ENCODE measurements around the gene RAX.

- no peak for TF ChIP-seq CTCF (IDR thresholded peaks at IDR 0.05; ENCODE audit: low read depth, low read length)
- no peak for TF ChIP-seq EZH2phosphoT487 (IDR thresholded peaks at IDR 0.05; ENCODE audit: low read depth)
Observed at GRCh38 chr18:59301929-59302328, 28.7 kb upstream of the RAX start.
